ENCODE results near the gene MMP10. TPM values are rescaled to one million over a fixed set of nuclear protein-coding genes. Genes with fewer than 3 reads are reported as not detected.

Gene MMP10
- total RNA-seq, 1 donor from 2014 or later: not detected

- H3K27ac Mint-ChIP-seq (ENCODE audit: unreplicated experiment): no peak overlapping the region
- no peaks in the 10 kb centered on the region for H3K4me1 Mint-ChIP-seq
- no peak overlapping the region for H3K4me3 Mint-ChIP-seq
- H3K9me3 Mint-ChIP-seq: peaks cover 8% of the 10 kb centered on the region
- no peaks in the 10 kb centered on the region for H3K27me3 Mint-ChIP-seq (ENCODE audit: low read depth)
- TF ChIP-seq, protein P1, sequence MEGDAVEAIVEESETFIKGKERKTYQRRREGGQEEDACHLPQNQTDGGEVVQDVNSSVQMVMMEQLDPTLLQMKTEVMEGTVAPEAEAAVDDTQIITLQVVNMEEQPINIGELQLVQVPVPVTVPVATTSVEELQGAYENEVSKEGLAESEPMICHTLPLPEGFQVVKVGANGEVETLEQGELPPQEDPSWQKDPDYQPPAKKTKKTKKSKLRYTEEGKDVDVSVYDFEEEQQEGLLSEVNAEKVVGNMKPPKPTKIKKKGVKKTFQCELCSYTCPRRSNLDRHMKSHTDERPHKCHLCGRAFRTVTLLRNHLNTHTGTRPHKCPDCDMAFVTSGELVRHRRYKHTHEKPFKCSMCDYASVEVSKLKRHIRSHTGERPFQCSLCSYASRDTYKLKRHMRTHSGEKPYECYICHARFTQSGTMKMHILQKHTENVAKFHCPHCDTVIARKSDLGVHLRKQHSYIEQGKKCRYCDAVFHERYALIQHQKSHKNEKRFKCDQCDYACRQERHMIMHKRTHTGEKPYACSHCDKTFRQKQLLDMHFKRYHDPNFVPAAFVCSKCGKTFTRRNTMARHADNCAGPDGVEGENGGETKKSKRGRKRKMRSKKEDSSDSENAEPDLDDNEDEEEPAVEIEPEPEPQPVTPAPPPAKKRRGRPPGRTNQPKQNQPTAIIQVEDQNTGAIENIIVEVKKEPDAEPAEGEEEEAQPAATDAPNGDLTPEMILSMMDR (conservative IDR thresholded peaks at IDR 0.05): no peak
- no peak for DNase-seq (ENCODE audit: low read depth, low spot score)
- H3K36me3 Mint-ChIP-seq (ENCODE audit: low read depth): no peaks in the 10 kb centered on the region
Observed at GRCh38 chr11:102770191-102770590, 10.2 kb downstream of the MMP10 start.

GRCh38 chr11:102767800-102768199 is 12.6 kb downstream of the MMP10 start:
- TF ChIP-seq, protein P1 (conservative IDR thresholded peaks at IDR 0.05): no peak
- no peaks in the 10 kb centered on the region for H3K27me3 Mint-ChIP-seq (ENCODE audit: low read depth)
- H3K4me1 Mint-ChIP-seq: no peaks in the 10 kb centered on the region
- no peaks in the 10 kb centered on the region for H3K36me3 Mint-ChIP-seq (ENCODE audit: low read depth)
- H3K27ac Mint-ChIP-seq (ENCODE audit: unreplicated experiment): no peak overlapping the region
- DNase-seq (ENCODE audit: low read depth, low spot score): no peak
- H3K4me3 Mint-ChIP-seq: no peak overlapping the region
- H3K9me3 Mint-ChIP-seq: peaks cover 8% of the 10 kb centered on the region

GRCh38 chr11:102763440-102763839 is 17.0 kb downstream of the MMP10 start:
- no peaks in the 10 kb centered on the region for H3K36me3 Mint-ChIP-seq (ENCODE audit: low read depth)
- no peak for DNase-seq (ENCODE audit: low read depth, low spot score)
- TF ChIP-seq, protein P1 (conservative IDR thresholded peaks at IDR 0.05): no peak
- no peak overlapping the region for H3K4me3 Mint-ChIP-seq
- H3K9me3 Mint-ChIP-seq: peaks cover 5% of the 10 kb centered on the region
- H3K27ac Mint-ChIP-seq (ENCODE audit: unreplicated experiment): no peak overlapping the region
- H3K4me1 Mint-ChIP-seq: peaks cover 5% of the 10 kb centered on the region
- no peaks in the 10 kb centered on the region for H3K27me3 Mint-ChIP-seq (ENCODE audit: low read depth)

DNA sequence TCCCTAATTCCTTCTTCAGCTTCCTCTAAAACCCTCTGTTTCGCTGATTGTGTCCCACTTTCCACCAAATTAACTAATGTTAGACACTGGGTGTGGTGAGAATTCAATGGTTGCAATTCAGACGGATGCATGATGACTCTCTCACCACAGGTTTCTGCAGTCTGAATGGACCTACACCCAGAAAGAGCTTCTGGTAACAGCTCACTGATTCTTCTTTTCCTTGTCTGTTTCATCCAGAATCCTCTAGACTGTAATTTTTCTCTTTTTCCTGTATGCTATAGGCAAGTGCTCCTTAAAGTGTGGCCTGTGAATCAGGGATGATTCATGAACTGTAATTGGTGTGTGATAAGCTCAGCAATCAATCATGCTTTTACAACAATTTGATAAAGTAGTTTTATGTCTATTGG is 18.1 kb downstream of the MMP10 start:
- Mint-ChIP-seq H3K36me3 (ENCODE audit: low read depth) (no peaks in the 10 kb centered on the region), H3K27me3 (ENCODE audit: low read depth) (no peaks in the 10 kb centered on the region), H3K27ac (ENCODE audit: unreplicated experiment) (no peak overlapping the region), H3K9me3 (no peaks in the 10 kb centered on the region), H3K4me1 (peaks cover 5% of the 10 kb centered on the region), H3K4me3 (no peak overlapping the region)
- DNase-seq (ENCODE audit: low read depth, low spot score): no peak
- TF ChIP-seq, protein P1 (conservative IDR thresholded peaks at IDR 0.05): no peak

DNA sequence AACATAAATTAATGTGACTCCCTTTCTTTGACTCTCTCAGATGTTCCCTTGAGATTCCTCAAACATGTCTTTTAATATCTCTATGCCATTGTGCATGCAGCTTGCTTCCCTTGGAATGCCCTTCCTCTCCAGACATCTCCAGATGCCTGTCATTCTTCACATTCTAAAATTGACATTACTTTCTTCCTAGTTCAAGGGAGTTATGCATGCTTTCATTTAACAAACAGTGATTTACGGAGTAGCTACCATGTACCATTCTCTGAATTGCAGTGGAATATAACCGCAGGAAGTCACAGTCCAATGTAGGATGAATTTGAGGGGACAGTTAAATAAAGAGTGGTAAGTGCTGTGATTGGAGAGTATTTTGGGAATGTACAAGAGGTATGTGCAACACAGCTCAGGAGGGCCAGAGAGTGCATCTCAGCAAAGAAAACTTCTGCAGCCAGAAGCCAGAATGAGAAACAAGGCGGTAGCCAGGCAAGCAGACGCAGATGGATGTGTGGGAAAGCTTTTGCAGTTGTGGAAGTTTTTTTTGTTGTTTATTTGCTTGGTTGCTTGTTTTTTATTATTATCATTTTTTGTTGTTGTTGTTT is 18.7 kb downstream of the MMP10 start:
- no peak for DNase-seq (ENCODE audit: low read depth, low spot score)
- TF ChIP-seq, protein P1 (conservative IDR thresholded peaks at IDR 0.05): no peak
- peaks cover 5% of the 10 kb centered on the region for H3K4me1 Mint-ChIP-seq
- no peak overlapping the region for H3K4me3 Mint-ChIP-seq
- no peaks in the 10 kb centered on the region for H3K9me3 Mint-ChIP-seq
- no peak overlapping the region for H3K27ac Mint-ChIP-seq (ENCODE audit: unreplicated experiment)
- no peaks in the 10 kb centered on the region for H3K27me3 Mint-ChIP-seq (ENCODE audit: low read depth)
- H3K36me3 Mint-ChIP-seq (ENCODE audit: low read depth): no peaks in the 10 kb centered on the region
